Measurements from ENCODE around the gene BCL2.

- TF ChIP-seq CTCF (conservative IDR thresholded peaks at IDR 0.05) (no peak), ZFX (IDR thresholded peaks at IDR 0.05) (no peak)
Measured at GRCh38 chr18:63085611-63086010, 234.0 kb downstream of the BCL2 start.

All from C4-2B (cell line).